Measurements from ENCODE around the gene PALD1. TPM values are rescaled to one million over a fixed set of nuclear protein-coding genes. Genes with fewer than 3 reads are reported as not detected.

The PALD1 gene
- total and polyA plus RNA-seq, 3 donors from 2014 or later = 6.3 to 13.3 (median 8.3) TPM

DNA sequence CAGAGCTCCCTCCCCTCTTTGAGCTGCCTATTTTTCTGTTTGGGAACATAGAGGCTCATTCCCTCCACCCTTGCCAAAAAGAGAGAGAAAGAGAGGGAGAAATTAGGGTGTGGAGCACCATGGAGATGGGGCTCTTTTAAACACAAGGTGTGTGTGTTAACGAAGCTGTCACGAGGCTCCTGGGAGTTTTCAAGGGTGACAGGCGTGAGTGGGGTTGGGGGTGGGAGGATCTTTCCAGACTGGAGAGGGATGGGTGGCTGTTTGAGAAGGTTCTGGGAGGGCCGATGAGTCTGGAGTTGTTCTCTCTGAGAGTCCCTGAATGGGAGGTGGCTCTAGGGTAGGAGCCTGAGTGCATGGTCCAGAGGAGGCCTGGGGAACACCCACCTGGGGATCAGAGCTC, 45.0 kb downstream of the PALD1 start:
- no peaks in the 10 kb centered on the region for H3K27me3 ChIP-seq
- no peaks in the 10 kb centered on the region for H3K9me3 ChIP-seq
- DNase-seq = no peak
- H3K4me3 ChIP-seq = no peak overlapping the region
- intact Hi-C loops (cut with DNase I; ENCODE audit: low total_unique reads) = no loop called here
- WGBS, 2 donors = 73% methylated on average over 4 of the region's 4 CpGs
- no peaks in the 10 kb centered on the region for H3K36me3 ChIP-seq (ENCODE audit: low read depth, missing control alignments)
- peaks cover 9% of the 10 kb centered on the region for H3K4me1 ChIP-seq
- no peak for TF ChIP-seq POLR2A (IDR thresholded peaks at IDR 0.05)
- TF ChIP-seq, protein P1, sequence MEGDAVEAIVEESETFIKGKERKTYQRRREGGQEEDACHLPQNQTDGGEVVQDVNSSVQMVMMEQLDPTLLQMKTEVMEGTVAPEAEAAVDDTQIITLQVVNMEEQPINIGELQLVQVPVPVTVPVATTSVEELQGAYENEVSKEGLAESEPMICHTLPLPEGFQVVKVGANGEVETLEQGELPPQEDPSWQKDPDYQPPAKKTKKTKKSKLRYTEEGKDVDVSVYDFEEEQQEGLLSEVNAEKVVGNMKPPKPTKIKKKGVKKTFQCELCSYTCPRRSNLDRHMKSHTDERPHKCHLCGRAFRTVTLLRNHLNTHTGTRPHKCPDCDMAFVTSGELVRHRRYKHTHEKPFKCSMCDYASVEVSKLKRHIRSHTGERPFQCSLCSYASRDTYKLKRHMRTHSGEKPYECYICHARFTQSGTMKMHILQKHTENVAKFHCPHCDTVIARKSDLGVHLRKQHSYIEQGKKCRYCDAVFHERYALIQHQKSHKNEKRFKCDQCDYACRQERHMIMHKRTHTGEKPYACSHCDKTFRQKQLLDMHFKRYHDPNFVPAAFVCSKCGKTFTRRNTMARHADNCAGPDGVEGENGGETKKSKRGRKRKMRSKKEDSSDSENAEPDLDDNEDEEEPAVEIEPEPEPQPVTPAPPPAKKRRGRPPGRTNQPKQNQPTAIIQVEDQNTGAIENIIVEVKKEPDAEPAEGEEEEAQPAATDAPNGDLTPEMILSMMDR (IDR thresholded peaks at IDR 0.05) = no peak
- H3K27ac ChIP-seq = no peak overlapping the region

DNA sequence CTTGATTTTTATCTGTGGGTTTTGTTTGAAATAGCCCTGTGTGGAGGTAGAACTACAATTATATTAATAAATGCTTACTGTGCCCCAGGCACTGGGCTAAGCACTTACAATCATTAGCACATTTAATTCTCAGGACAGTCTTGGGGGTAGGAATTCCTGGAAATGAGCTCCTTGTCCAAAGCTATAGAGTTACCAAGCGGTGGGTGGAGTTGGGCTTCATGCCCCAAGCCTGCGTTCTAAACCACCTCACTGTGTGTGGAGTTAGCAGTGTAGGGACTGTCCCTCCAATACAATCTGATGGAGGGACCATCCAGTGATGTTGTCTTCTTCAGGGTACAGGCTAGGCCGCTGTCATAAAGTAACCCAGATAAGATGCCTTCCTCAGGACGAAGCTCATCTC, 49.7 kb downstream of the PALD1 start:
- H3K4me1 ChIP-seq = peaks cover 1% of the 10 kb centered on the region
- no peaks in the 10 kb centered on the region for H3K36me3 ChIP-seq (ENCODE audit: low read depth, missing control alignments)
- no peak for TF ChIP-seq POLR2A (IDR thresholded peaks at IDR 0.05)
- TF ChIP-seq, protein P1 (IDR thresholded peaks at IDR 0.05) = no peak
- no peaks in the 10 kb centered on the region for H3K9me3 ChIP-seq
- no peak overlapping the region for H3K4me3 ChIP-seq
- H3K27me3 ChIP-seq = no peaks in the 10 kb centered on the region
- no peak for DNase-seq
- WGBS, 2 donors = 85 to 100% methylated on average over 4 of the region's 4 CpGs
- intact Hi-C loops (cut with DNase I; ENCODE audit: low total_unique reads) = no loop called here
- no peak overlapping the region for H3K27ac ChIP-seq

DNA sequence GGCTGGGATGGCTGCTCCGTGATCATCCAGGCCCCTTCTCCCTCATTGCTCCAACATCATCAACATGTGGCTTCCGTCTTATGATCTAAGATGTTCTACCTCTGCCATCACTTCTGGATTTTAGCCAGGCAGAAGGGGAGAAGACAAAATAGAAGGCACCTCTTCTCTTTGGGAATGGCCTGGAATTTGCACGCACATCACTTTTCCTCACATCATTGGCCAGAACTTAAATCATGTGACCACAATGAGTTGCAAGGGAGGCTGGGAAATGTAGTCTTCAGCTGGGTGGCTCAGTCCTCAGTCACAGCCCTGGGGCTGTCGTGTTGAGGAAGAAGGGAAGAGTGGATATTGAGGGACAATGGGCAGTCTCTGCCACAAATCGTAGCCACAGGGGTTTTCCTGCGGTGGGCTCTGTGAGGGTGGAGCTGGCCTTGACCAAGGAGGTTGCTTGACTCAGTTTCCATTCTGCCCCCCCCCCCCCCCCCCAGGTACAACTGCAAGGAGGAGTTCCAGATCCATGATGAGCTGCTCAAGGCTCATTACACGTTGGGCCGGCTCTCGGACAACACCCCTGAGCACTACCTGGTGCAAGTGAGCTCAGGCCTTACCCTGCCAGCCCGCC, 50.3 kb downstream of the PALD1 start:
- peak; percentile 46 for DNase-seq
- H3K4me1 ChIP-seq = no peaks in the 10 kb centered on the region
- H3K4me3 ChIP-seq = no peak overlapping the region
- WGBS, 2 donors = 69 to 80% methylated on average over 6 to 10 of the region's 10 CpGs
- no peaks in the 10 kb centered on the region for H3K9me3 ChIP-seq
- H3K36me3 ChIP-seq (ENCODE audit: low read depth, missing control alignments) = no peaks in the 10 kb centered on the region
- no peaks in the 10 kb centered on the region for H3K27me3 ChIP-seq
- no peak overlapping the region for H3K27ac ChIP-seq
- intact Hi-C loops (cut with DNase I; ENCODE audit: low total_unique reads) = no loop called here
- no peak for TF ChIP-seq POLR2A (IDR thresholded peaks at IDR 0.05)
- TF ChIP-seq, protein P1 (IDR thresholded peaks at IDR 0.05) = no peak

DNA sequence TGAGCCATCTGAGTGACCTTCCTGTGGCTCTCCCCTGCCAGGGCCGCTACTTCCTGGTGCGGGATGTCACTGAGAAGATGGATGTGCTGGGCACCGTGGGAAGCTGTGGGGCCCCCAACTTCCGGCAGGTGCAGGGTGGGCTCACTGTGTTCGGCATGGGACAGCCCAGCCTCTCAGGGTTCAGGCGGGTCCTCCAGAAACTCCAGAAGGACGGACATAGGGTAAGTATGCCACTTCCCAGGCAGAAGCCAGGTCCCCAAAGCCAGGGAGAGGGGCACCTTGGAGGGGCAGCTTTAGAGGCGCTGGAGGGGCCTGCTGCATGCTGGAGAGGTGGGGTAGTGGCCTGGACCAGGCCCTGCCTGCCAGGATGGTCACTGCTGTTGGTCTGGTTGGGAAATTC, 51.3 kb downstream of the PALD1 start:
- intact Hi-C loops (cut with DNase I; ENCODE audit: low total_unique reads) = no loop called here
- no peak overlapping the region for H3K27ac ChIP-seq
- no peaks in the 10 kb centered on the region for H3K36me3 ChIP-seq (ENCODE audit: low read depth, missing control alignments)
- no peak for TF ChIP-seq POLR2A (IDR thresholded peaks at IDR 0.05)
- TF ChIP-seq, protein P1 (IDR thresholded peaks at IDR 0.05) = no peak
- WGBS, 2 donors = 94 to 100% methylated on average over 5 to 8 of the region's 8 CpGs
- no peaks in the 10 kb centered on the region for H3K27me3 ChIP-seq
- no peak overlapping the region for H3K4me3 ChIP-seq
- H3K9me3 ChIP-seq = no peaks in the 10 kb centered on the region
- DNase-seq = no peak
- no peaks in the 10 kb centered on the region for H3K4me1 ChIP-seq

DNA sequence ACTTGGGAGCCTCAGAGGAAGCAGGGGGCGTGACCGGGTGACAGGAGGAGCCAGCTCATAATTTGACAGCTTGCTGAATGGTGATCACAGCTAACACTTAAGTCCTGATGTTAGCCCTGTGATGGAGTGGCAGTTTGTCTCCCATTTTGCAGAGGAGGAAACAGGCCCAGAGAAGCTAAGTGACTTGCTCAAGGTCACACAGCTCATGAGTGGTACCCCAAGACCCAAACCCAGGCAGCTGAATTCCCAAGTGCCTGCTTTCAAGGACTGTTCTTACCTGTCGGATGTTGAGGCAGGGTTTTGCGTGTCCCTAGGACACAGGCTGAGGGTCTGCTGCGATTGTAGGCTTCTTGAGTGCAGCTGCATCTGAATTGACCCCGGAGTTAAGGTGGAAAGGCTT, 51.7 kb downstream of the PALD1 start:
- DNase-seq = no peak
- no peaks in the 10 kb centered on the region for H3K4me1 ChIP-seq
- no peaks in the 10 kb centered on the region for H3K9me3 ChIP-seq
- H3K4me3 ChIP-seq = no peak overlapping the region
- intact Hi-C loops (cut with DNase I; ENCODE audit: low total_unique reads) = no loop called here
- TF ChIP-seq POLR2A (IDR thresholded peaks at IDR 0.05) = no peak
- TF ChIP-seq, protein P1 (IDR thresholded peaks at IDR 0.05) = no peak
- no peaks in the 10 kb centered on the region for H3K27me3 ChIP-seq
- H3K27ac ChIP-seq = no peak overlapping the region
- 85 to 90% methylated on average over 6 of the region's 6 CpGs for WGBS, 2 donors
- H3K36me3 ChIP-seq (ENCODE audit: low read depth, missing control alignments) = no peaks in the 10 kb centered on the region

Data from testis (tissue), 3 donors.